Measurements from ENCODE around the gene KLHL28.

DNA sequence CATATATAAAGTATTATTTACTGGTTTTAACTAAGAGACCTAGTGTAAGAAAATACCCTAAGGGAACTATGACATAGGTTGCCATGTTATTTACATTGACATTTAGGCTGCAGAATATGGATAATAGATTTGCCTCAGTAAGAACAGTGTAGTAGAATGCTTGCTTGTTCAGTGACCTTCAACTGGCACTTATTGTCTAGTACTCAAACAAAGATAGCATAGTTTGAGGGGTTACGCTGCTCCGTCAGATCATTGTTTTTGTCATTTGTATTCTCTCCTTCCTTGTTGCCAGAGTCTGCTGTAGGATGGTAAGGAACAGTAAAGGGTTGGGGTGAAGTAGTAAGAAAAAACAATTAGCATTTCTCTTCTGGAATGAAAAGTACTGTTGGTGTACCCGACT is 33.4 kb upstream of the KLHL28 start:
- TF ChIP-seq CTCF (conservative IDR thresholded peaks at IDR 0.05) (no peak), EZH2 (IDR thresholded peaks at IDR 0.05; ENCODE audit: low read depth) (no peak)
